SK-N-SH treated with all-trans-retinoic acid at 6 μM for 48 hours (cell line): ENCODE data around the gene MIER3.

Source experiments
- ATAC-seq: fragments of 200-7000 bp; cut with Tn5 transposase; 3 replicates; pipeline ENCODE4 v1.9.1; 2020; ENCODE audit warnings: mild to moderate bottlenecking, moderate library complexity
- ARNTL ChIP-seq: fragments of 450-650 bp; formaldehyde crosslinking; IDR thresholded peaks from 2 replicates; pipeline ENCODE4 v1.5.0; 2020; ENCODE audit warnings: low read depth, mild to moderate bottlenecking, moderate library complexity, borderline replicate concordance
- BACH2 ChIP-seq: fragments of 250-450 bp; sonication (Bioruptor Pico); IDR thresholded peaks from 2 replicates; pipeline ENCODE4 v1.9.0; 2021; ENCODE audit warnings: mild to moderate bottlenecking, borderline replicate concordance
- CSDC2 ChIP-seq: fragments of 250-450 bp; sonication (Bioruptor Pico); IDR thresholded peaks from 2 replicates; pipeline ENCODE4 v1.5.0; 2020; ENCODE audit warnings: mild to moderate bottlenecking, moderate library complexity
- ESRRG ChIP-seq: fragments of 250-450 bp; sonication (Bioruptor Pico); IDR thresholded peaks from 2 replicates; pipeline ENCODE4 v1.6.1; 2021; ENCODE audit warnings: mild to moderate bottlenecking
- GLIS3 ChIP-seq: fragments of 250-450 bp; sonication (Bioruptor Pico); IDR thresholded peaks from 2 replicates; pipeline ENCODE4 v1.5.0; 2020; ENCODE audit warnings: mild to moderate bottlenecking, moderate library complexity
- ISL1 ChIP-seq: fragments of 250-450 bp; sonication (Bioruptor Pico); IDR thresholded peaks from 2 replicates; pipeline ENCODE4 v2.1.2; 2022; ENCODE audit warnings: mild to moderate bottlenecking, moderate library complexity
- SNAI2 ChIP-seq: fragments of 250-450 bp; sonication (Bioruptor Pico); IDR thresholded peaks from 2 replicates; pipeline ENCODE4 v1.5.0; 2020; ENCODE audit warnings: mild to moderate bottlenecking, moderate library complexity
- TCF4 ChIP-seq: fragments of 250-450 bp; sonication (Bioruptor Pico); IDR thresholded peaks from 2 replicates; pipeline ENCODE4 v1.8.0; 2021; ENCODE audit warnings: mild to moderate bottlenecking, moderate library complexity, borderline replicate concordance
- TOX ChIP-seq: fragments of 250-450 bp; sonication (Bioruptor Pico); IDR thresholded peaks from 2 replicates; pipeline ENCODE4 v1.8.0; 2021; ENCODE audit warnings: mild to moderate bottlenecking, moderate library complexity, borderline replicate concordance
- ZC3H10 ChIP-seq: fragments of 250-450 bp; sonication (Bioruptor Pico); IDR thresholded peaks from 2 replicates; pipeline ENCODE4 v1.5.1; 2021; ENCODE audit warnings: mild to moderate bottlenecking, moderate library complexity
- ZFP3 ChIP-seq: fragments of 250-450 bp; sonication (Bioruptor Pico); IDR thresholded peaks from 2 replicates; pipeline ENCODE4 v1.5.0; 2020; ENCODE audit warnings: mild to moderate bottlenecking, moderate library complexity
- ZNF565 ChIP-seq: fragments of 450-650 bp; formaldehyde crosslinking; conservative IDR thresholded peaks from 2 replicates; pipeline ENCODE4 v1.5.0; 2020; ENCODE audit warnings: low read depth, mild to moderate bottlenecking, moderate library complexity
- ZNF8 ChIP-seq: fragments of 450-650 bp; formaldehyde crosslinking; IDR thresholded peaks from 2 replicates; pipeline ENCODE4 v1.5.0; 2020; ENCODE audit warnings: mild to moderate bottlenecking, moderate library complexity
- TF ChIP-seq, protein P1 (sequence below): fragments of 250-450 bp; sonication (Bioruptor Pico); IDR thresholded peaks from 2 replicates; pipeline ENCODE4 v1.5.1; 2020; ENCODE audit warnings: low read depth, mild to moderate bottlenecking, moderate library complexity
- TF ChIP-seq, protein P2 (sequence below): fragments of 250-450 bp; sonication (Bioruptor Pico); IDR thresholded peaks from 2 replicates; pipeline ENCODE4 v1.8.0; 2021; ENCODE audit warnings: low read depth, mild to moderate bottlenecking, moderate library complexity, borderline replicate concordance
- TF ChIP-seq, protein P3 (sequence below): fragments of 250-450 bp; sonication (Bioruptor Pico); IDR thresholded peaks from 2 replicates; pipeline ENCODE4 v1.5.1; 2021; ENCODE audit warnings: mild to moderate bottlenecking, moderate library complexity
- TF ChIP-seq, protein P4 (sequence below): fragments of 250-450 bp; sonication (Bioruptor Pico); IDR thresholded peaks from 2 replicates; pipeline ENCODE4 v1.5.0; 2020; ENCODE audit warnings: mild to moderate bottlenecking, moderate library complexity
- TF ChIP-seq, protein P5 (sequence below): fragments of 250-450 bp; sonication (Bioruptor Pico); IDR thresholded peaks from 2 replicates; pipeline ENCODE4 v1.8.0; 2020; ENCODE audit warnings: mild to moderate bottlenecking, moderate library complexity, borderline replicate concordance

Gene MIER3

DNA sequence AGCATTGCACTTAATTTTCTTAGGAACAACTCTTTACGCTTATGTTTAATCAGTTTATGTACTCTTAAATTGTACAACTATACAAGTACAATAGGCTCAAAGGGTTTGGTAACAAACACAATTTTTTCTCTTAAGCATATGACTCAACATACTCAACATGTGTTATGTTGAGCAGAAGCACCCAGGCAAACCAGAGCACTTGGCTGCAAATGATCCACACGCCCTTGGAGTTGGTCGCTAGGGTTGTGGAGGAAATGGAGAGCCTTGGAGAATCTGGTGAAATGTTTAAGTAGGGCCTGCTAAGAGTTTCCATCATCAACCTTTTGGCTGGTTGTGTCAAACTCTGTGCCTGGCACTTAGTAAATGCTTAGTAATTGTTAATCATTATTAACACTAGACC lies 25.1 kb upstream of the MIER3 start (continued):
- TF ChIP-seq GLIS3 (CRISPR knock-in tag): no peak

DNA sequence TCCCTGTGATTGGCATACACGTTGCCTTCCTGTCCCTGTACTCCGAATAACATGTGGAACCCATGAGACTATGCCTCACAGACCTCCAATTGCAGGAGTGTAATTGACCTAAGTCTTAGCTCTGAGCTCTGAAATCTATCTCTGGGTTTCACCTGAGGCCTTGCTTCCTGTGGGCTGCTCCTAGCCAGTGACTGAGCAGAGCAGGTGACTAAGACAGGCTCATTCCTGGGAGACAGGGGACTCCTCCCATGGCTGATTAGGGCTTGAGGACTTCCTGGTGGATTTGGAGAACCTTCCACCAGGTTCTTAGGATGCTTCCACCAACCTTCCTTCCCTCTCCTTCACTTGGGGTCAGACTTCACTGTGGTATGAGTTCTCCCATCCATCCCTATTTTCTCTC lies 22.3 kb upstream of the MIER3 start:
- ATAC-seq: no peak
- no peak for TF ChIP-seq ARNTL (CRISPR knock-in tag)
- TF ChIP-seq, protein P1, sequence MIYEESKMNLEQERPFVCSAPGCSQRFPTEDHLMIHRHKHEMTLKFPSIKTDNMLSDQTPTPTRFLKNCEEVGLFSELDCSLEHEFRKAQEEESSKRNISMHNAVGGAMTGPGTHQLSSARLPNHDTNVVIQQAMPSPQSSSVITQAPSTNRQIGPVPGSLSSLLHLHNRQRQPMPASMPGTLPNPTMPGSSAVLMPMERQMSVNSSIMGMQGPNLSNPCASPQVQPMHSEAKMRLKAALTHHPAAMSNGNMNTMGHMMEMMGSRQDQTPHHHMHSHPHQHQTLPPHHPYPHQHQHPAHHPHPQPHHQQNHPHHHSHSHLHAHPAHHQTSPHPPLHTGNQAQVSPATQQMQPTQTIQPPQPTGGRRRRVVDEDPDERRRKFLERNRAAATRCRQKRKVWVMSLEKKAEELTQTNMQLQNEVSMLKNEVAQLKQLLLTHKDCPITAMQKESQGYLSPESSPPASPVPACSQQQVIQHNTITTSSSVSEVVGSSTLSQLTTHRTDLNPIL (CRISPR knock-in tag): no peak
- no peak for TF ChIP-seq BACH2
- TF ChIP-seq CSDC2: no peak
- no peak for TF ChIP-seq ZC3H10
- no peak for TF ChIP-seq ZFP3
- TF ChIP-seq, protein P2, sequence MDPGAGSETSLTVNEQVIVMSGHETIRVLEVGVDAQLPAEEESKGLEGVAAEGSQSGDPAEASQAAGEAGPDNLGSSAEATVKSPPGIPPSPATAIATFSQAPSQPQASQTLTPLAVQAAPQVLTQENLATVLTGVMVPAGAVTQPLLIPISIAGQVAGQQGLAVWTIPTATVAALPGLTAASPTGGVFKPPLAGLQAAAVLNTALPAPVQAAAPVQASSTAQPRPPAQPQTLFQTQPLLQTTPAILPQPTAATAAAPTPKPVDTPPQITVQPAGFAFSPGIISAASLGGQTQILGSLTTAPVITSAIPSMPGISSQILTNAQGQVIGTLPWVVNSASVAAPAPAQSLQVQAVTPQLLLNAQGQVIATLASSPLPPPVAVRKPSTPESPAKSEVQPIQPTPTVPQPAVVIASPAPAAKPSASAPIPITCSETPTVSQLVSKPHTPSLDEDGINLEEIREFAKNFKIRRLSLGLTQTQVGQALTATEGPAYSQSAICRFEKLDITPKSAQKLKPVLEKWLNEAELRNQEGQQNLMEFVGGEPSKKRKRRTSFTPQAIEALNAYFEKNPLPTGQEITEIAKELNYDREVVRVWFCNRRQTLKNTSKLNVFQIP (CRISPR knock-in tag): no peak
- no peak for TF ChIP-seq ZNF8
- TF ChIP-seq TCF4 (CRISPR knock-in tag): no peak
- no peak for TF ChIP-seq GLIS3 (CRISPR knock-in tag)
- no peak for TF ChIP-seq ESRRG (CRISPR knock-in tag)
- TF ChIP-seq SNAI2 (CRISPR knock-in tag): no peak
- TF ChIP-seq ZNF565 (CRISPR knock-in tag): no peak

DNA sequence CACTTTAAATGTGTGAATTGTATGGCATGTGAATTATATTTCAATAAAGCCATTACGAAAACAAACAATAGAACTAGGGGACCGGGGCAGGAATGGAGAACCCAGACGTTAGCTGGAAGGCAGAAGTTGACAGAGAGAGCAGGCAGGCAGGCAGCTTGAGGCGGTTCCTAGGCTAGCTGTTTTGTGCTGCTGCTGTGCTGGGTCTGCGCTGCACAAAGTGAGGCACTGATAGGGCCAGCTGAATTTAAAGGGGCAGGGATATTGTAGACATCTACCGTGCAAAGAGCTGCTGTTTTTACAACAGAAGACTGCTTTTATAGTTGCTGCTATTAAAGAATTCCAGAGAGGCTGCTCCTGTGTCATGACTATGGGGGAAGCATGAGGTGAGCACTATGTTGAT lies 21.6 kb upstream of the MIER3 start:
- TF ChIP-seq GLIS3 (CRISPR knock-in tag) (no peak), ISL1 (CRISPR knock-in tag) (no peak)
- TF ChIP-seq, protein P3, sequence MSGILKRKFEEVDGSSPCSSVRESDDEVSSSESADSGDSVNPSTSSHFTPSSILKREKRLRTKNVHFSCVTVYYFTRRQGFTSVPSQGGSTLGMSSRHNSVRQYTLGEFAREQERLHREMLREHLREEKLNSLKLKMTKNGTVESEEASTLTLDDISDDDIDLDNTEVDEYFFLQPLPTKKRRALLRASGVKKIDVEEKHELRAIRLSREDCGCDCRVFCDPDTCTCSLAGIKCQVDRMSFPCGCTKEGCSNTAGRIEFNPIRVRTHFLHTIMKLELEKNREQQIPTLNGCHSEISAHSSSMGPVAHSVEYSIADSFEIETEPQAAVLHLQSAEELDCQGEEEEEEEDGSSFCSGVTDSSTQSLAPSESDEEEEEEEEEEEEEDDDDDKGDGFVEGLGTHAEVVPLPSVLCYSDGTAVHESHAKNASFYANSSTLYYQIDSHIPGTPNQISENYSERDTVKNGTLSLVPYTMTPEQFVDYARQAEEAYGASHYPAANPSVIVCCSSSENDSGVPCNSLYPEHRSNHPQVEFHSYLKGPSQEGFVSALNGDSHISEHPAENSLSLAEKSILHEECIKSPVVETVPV (CRISPR knock-in tag): no peak
- TF ChIP-seq, protein P4, sequence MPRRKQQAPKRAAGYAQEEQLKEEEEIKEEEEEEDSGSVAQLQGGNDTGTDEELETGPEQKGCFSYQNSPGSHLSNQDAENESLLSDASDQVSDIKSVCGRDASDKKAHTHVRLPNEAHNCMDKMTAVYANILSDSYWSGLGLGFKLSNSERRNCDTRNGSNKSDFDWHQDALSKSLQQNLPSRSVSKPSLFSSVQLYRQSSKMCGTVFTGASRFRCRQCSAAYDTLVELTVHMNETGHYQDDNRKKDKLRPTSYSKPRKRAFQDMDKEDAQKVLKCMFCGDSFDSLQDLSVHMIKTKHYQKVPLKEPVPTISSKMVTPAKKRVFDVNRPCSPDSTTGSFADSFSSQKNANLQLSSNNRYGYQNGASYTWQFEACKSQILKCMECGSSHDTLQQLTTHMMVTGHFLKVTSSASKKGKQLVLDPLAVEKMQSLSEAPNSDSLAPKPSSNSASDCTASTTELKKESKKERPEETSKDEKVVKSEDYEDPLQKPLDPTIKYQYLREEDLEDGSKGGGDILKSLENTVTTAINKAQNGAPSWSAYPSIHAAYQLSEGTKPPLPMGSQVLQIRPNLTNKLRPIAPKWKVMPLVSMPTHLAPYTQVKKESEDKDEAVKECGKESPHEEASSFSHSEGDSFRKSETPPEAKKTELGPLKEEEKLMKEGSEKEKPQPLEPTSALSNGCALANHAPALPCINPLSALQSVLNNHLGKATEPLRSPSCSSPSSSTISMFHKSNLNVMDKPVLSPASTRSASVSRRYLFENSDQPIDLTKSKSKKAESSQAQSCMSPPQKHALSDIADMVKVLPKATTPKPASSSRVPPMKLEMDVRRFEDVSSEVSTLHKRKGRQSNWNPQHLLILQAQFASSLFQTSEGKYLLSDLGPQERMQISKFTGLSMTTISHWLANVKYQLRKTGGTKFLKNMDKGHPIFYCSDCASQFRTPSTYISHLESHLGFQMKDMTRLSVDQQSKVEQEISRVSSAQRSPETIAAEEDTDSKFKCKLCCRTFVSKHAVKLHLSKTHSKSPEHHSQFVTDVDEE (CRISPR knock-in tag): no peak
- TF ChIP-seq, protein P5, sequence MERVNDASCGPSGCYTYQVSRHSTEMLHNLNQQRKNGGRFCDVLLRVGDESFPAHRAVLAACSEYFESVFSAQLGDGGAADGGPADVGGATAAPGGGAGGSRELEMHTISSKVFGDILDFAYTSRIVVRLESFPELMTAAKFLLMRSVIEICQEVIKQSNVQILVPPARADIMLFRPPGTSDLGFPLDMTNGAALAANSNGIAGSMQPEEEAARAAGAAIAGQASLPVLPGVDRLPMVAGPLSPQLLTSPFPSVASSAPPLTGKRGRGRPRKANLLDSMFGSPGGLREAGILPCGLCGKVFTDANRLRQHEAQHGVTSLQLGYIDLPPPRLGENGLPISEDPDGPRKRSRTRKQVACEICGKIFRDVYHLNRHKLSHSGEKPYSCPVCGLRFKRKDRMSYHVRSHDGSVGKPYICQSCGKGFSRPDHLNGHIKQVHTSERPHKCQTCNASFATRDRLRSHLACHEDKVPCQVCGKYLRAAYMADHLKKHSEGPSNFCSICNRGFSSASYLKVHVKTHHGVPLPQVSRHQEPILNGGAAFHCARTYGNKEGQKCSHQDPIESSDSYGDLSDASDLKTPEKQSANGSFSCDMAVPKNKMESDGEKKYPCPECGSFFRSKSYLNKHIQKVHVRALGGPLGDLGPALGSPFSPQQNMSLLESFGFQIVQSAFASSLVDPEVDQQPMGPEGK (CRISPR knock-in tag): no peak
- ATAC-seq: no peak

DNA sequence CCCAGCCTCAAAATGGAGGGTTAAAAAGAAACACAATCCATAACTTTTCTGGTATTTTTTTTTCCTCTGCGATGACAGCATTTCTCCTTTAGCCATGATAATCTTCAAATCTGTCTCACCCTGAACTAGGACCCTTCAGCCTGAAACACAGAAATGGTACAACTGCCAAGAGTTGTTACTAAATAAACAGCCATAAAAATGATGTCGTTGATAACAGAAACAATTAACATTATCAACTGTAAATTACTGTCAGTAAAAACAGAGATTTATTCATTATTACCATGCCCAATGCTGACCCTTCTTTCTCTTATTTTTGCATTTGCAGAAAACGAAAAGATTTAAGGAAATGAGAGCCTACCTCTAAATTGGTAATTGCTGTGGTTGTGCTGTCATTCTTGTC lies 19.4 kb upstream of the MIER3 start:
- TF ChIP-seq ESRRG (CRISPR knock-in tag): no peak
- 0 out of 2 replicates have a peak, but pooled peaks have one; percentile 18 for TF ChIP-seq TCF4 (CRISPR knock-in tag)
- no peak for ATAC-seq

DNA sequence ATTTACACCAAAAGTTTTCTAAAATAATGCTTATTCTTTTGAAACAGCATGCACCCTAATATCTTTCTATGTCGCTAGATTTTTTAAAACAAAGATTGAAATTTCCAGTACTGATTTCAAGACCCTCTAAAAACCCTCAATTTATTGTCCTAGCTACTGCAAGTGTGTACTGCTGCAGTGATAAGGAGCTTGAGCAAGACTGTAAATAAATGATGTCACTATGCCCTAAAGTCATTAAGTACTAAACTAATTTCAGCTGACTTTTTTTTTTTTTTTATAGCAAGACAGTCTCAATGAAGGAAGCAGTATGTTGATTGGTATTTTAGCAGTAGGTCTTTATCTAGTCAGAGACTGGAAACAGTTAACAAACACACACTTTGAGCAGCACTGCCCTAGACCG lies 12.2 kb upstream of the MIER3 start:
- no peak for ATAC-seq
- TF ChIP-seq TOX (CRISPR knock-in tag) (no peak), ISL1 (CRISPR knock-in tag) (no peak), BACH2 (no peak), SNAI2 (CRISPR knock-in tag) (no peak), CSDC2 (no peak), ARNTL (CRISPR knock-in tag) (no peak), GLIS3 (CRISPR knock-in tag) (no peak)
- TF ChIP-seq, protein P2 (CRISPR knock-in tag): no peak
- TF ChIP-seq, protein P1 (CRISPR knock-in tag): no peak
- TF ChIP-seq, protein P4 (CRISPR knock-in tag): no peak
